Liver (tissue), 9 donors: ENCODE measurements around the gene EIF1AD. TPM values are rescaled to one million over a fixed set of nuclear protein-coding genes. Genes with fewer than 3 reads are reported as not detected.

Experiments used
- DNase-seq: peaks from one replicate; pipeline ENCODE4 v3.0.0-alpha.2; 2017; ENCODE audit warnings: low spot score
- H3K27ac ChIP-seq, 2 donors: one replicate each; pipeline ENCODE4 v1.7.0; 2013; ENCODE audit warnings: inconsistent platforms in 2 of 2, low read length in 2 of 2, control low read depth in 1 of 2, low read depth in 1 of 2, mild to moderate bottlenecking in 1 of 2
- H3K27me3 ChIP-seq, 4 donors: one replicate each; pipeline versions ENCODE4 v1.6.1 to v1.7.0; 2013; ENCODE audit warnings: low read length in 3 of 4, inconsistent platforms in 1 of 4, mild to moderate bottlenecking in 1 of 4, moderate library complexity in 1 of 4; ENCODE audit not compliant: control insufficient read depth in 4 of 4, insufficient read depth in 4 of 4
- H3K36me3 ChIP-seq, 4 donors: one replicate each; pipeline versions ENCODE4 v1.6.1 to v1.7.0; 2013; ENCODE audit warnings: low read length in 3 of 4, mild to moderate bottlenecking in 3 of 4, low read depth in 1 of 4, moderate library complexity in 1 of 4; ENCODE audit not compliant: control insufficient read depth in 4 of 4, insufficient read depth in 3 of 4
- H3K4me1 ChIP-seq, 4 donors: one replicate each; pipeline versions ENCODE4 v1.6.1 to v1.7.0; 2013; ENCODE audit warnings: low read length in 3 of 4, mild to moderate bottlenecking in 3 of 4, moderate library complexity in 1 of 4; ENCODE audit not compliant: control insufficient read depth in 4 of 4, insufficient read depth in 4 of 4
- H3K4me3 ChIP-seq, 3 donors: one replicate each; pipeline versions ENCODE4 v1.6.1 to v1.7.0; 2013; ENCODE audit warnings: low read length in 3 of 3, control low read depth in 1 of 3, low read depth in 1 of 3, mild to moderate bottlenecking in 1 of 3
- H3K9ac ChIP-seq, 2 donors: one replicate each; pipeline ENCODE4 v1.7.0; 2013; ENCODE audit warnings: low read length in 2 of 2, mild to moderate bottlenecking in 2 of 2, moderate library complexity in 2 of 2, control low read depth in 1 of 2, low read depth in 1 of 2
- H3K9me3 ChIP-seq, 4 donors: one replicate each; pipeline versions ENCODE4 v1.6.1 to v1.7.0; 2013; ENCODE audit warnings: low read length in 3 of 4; ENCODE audit not compliant: control insufficient read depth in 4 of 4
- EGR1 ChIP-seq, 2 donors: IDR thresholded peaks; 2 replicates each; pipeline ENCODE4 v1.6.1; 2016 to 2018; ENCODE audit warnings: antibody characterized with exemption in 2 of 2, low read depth in 2 of 2
- FOXA1 ChIP-seq: IDR thresholded peaks from 2 replicates; pipeline ENCODE4 v1.6.1; 2016; ENCODE audit warnings: antibody characterized with exemption
- FOXA2 ChIP-seq: IDR thresholded peaks from 2 replicates; pipeline ENCODE4 v1.6.1; 2016; ENCODE audit warnings: antibody characterized with exemption
- GABPA ChIP-seq, 2 donors: IDR thresholded peaks in 1 of 2; conservative IDR thresholded peaks in 1 of 2; 2 replicates each; pipeline ENCODE4 v1.6.1; 2016; ENCODE audit warnings: antibody characterized with exemption in 2 of 2, mild to moderate bottlenecking in 1 of 2, moderate library complexity in 1 of 2
- HNF4A ChIP-seq, 2 donors: conservative IDR thresholded peaks; 2 replicates each; pipeline ENCODE4 v1.6.1; 2016; ENCODE audit warnings: antibody characterized with exemption in 2 of 2, mild to moderate bottlenecking in 2 of 2
- HNF4G ChIP-seq: IDR thresholded peaks from 2 replicates; pipeline ENCODE4 v1.6.1; 2016; ENCODE audit warnings: antibody characterized with exemption
- NR2F2 ChIP-seq: IDR thresholded peaks from 2 replicates; pipeline ENCODE4 v1.6.1; 2016; ENCODE audit warnings: antibody characterized with exemption
- RAD21 ChIP-seq, 2 donors: IDR thresholded peaks; 2 replicates each; pipeline ENCODE4 v1.6.1; 2016; ENCODE audit warnings: antibody characterized with exemption in 2 of 2, mild to moderate bottlenecking in 2 of 2
- RXRA ChIP-seq, 2 donors: IDR thresholded peaks; 2 replicates each; pipeline ENCODE4 v1.6.1; 2017 to 2018; ENCODE audit warnings: antibody characterized with exemption in 2 of 2, mild to moderate bottlenecking in 1 of 2
- SP1 ChIP-seq: IDR thresholded peaks from 2 replicates; pipeline ENCODE4 v1.6.1; 2018; ENCODE audit warnings: antibody characterized with exemption, mild to moderate bottlenecking
- TAF1 ChIP-seq: conservative IDR thresholded peaks from 2 replicates; pipeline ENCODE4 v1.6.1; 2016; ENCODE audit warnings: antibody characterized with exemption, mild to moderate bottlenecking
- YY1 ChIP-seq: IDR thresholded peaks from 2 replicates; pipeline ENCODE4 v1.6.1; 2016; ENCODE audit warnings: antibody characterized with exemption, mild to moderate bottlenecking
- WGBS: extraction: QIAGEN DNeasy Blood & Tissue Kit; methylation state at CpG from one replicate; pipeline ENCODE4 v1.1.7; 2013; 5-methylcytosine and 5-hydroxymethylcytosine counted together
- polyA plus RNA-seq, 2 donors: library from polyadenylated mRNA; stranded (reverse) in 1 of 2; unstranded in 1 of 2; fragments of 200-250 nt in 1 of 2; fragments of >200 nt in 1 of 2; fragmentation: Nextera tagmentation in 1 of 2; extraction: Ambion mirVana in 1 of 2; gene quantifications; one replicate each; pipeline versions ENCODE4 v1.2.1 to v1.2.3, GENCODE V29; 2013 to 2015
- total RNA-seq, 2 donors: library from RNA; depleted of rRNA; stranded (reverse); fragments of >200 nt; gene quantifications; one replicate each; pipeline ENCODE4 v1.2.3, GENCODE V29; 2014
- TF ChIP-seq, protein P1 (sequence below): IDR thresholded peaks from 2 replicates; pipeline ENCODE4 v1.6.1; 2016; ENCODE audit warnings: antibody characterized with exemption
- TF ChIP-seq, protein P2 (sequence below): fragments of 150-350 bp; IDR thresholded peaks from 2 replicates; pipeline ENCODE4 v1.5.1; 2017; ENCODE audit warnings: improper control_type of control experiment, low read depth, low read length; ENCODE audit not compliant: missing input control
- TF ChIP-seq, protein P3 (sequence below): IDR thresholded peaks from 2 replicates; pipeline ENCODE4 v1.6.1; 2016; ENCODE audit warnings: antibody characterized with exemption, mild to moderate bottlenecking
- TF ChIP-seq, protein P4 (sequence below): IDR thresholded peaks from 2 replicates; pipeline ENCODE4 v1.6.1; 2016; ENCODE audit warnings: antibody characterized with exemption
- donor health status: healthy.
- donor health status: healthy.
- donor health status: healthy.
- donor health status: healthy.
- donor health status: healthy.

Gene EIF1AD
- total and polyA plus RNA-seq, 4 donors = 6.3 to 18.2 (median 14.2) TPM

DNA sequence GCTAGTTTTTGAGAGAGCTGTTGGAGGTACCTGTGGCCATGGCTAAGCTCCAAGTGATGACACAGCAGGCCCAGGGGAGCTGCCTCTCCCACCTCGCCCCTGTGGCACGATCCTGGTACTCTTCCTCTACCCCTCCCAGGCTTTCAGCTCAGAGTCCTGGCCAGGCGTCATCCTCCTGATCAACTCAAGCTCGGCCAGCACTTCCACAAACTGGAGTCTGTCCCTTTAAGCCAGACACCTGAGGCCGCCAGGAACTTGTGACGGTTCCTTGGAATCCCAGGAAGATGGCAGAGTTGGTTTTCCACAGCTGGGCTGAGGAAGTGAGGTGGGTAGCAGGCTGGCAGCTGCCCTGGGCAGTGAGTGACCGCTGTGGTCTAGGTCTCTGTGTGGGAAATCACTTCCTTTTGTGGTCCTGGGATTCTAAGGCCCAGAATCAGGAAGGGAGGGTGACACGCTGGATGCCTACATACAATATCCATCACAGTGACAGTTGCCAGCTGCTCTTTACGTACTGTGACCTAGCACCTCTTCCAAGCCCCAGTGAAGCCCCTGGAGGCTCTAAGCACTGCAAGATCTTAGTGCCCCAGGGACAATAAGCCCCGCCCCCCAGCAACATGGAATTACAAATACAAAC, 6.6 kb upstream of the EIF1AD start:
- no peaks in the 10 kb centered on the region for H3K9me3 ChIP-seq
- peaks cover 0 to 8% (median 5%) of the 10 kb centered on the region in 4 donors for H3K4me1 ChIP-seq
- WGBS = 77% methylated on average over 10 of the region's 10 CpGs
- no peak overlapping the region for H3K9ac ChIP-seq
- no peak overlapping the region for H3K27ac ChIP-seq
- TF ChIP-seq, protein P1, sequence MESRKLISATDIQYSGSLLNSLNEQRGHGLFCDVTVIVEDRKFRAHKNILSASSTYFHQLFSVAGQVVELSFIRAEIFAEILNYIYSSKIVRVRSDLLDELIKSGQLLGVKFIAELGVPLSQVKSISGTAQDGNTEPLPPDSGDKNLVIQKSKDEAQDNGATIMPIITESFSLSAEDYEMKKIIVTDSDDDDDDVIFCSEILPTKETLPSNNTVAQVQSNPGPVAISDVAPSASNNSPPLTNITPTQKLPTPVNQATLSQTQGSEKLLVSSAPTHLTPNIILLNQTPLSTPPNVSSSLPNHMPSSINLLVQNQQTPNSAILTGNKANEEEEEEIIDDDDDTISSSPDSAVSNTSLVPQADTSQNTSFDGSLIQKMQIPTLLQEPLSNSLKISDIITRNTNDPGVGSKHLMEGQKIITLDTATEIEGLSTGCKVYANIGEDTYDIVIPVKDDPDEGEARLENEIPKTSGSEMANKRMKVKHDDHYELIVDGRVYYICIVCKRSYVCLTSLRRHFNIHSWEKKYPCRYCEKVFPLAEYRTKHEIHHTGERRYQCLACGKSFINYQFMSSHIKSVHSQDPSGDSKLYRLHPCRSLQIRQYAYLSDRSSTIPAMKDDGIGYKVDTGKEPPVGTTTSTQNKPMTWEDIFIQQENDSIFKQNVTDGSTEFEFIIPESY = no peak
- TF ChIP-seq, protein P2, sequence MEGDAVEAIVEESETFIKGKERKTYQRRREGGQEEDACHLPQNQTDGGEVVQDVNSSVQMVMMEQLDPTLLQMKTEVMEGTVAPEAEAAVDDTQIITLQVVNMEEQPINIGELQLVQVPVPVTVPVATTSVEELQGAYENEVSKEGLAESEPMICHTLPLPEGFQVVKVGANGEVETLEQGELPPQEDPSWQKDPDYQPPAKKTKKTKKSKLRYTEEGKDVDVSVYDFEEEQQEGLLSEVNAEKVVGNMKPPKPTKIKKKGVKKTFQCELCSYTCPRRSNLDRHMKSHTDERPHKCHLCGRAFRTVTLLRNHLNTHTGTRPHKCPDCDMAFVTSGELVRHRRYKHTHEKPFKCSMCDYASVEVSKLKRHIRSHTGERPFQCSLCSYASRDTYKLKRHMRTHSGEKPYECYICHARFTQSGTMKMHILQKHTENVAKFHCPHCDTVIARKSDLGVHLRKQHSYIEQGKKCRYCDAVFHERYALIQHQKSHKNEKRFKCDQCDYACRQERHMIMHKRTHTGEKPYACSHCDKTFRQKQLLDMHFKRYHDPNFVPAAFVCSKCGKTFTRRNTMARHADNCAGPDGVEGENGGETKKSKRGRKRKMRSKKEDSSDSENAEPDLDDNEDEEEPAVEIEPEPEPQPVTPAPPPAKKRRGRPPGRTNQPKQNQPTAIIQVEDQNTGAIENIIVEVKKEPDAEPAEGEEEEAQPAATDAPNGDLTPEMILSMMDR = no peak
- TF ChIP-seq HNF4G (no peak), NR2F2 (no peak), RXRA (IDR thresholded peaks at IDR 0.05) (no peak), FOXA2 (no peak), SP1 (no peak), EGR1 (IDR thresholded peaks at IDR 0.05; ENCODE audit: low read depth in 2 of 2) (no peak), TAF1 (no peak), HNF4A (conservative IDR thresholded peaks at IDR 0.05) (no peak), GABPA (IDR thresholded peaks at IDR 0.05 in 1 of 2, conservative IDR thresholded peaks at IDR 0.05 in 1 of 2) (no peak), FOXA1 (no peak), YY1 (no peak), RAD21 (IDR thresholded peaks at IDR 0.05) (no peak)
- TF ChIP-seq, protein P3, sequence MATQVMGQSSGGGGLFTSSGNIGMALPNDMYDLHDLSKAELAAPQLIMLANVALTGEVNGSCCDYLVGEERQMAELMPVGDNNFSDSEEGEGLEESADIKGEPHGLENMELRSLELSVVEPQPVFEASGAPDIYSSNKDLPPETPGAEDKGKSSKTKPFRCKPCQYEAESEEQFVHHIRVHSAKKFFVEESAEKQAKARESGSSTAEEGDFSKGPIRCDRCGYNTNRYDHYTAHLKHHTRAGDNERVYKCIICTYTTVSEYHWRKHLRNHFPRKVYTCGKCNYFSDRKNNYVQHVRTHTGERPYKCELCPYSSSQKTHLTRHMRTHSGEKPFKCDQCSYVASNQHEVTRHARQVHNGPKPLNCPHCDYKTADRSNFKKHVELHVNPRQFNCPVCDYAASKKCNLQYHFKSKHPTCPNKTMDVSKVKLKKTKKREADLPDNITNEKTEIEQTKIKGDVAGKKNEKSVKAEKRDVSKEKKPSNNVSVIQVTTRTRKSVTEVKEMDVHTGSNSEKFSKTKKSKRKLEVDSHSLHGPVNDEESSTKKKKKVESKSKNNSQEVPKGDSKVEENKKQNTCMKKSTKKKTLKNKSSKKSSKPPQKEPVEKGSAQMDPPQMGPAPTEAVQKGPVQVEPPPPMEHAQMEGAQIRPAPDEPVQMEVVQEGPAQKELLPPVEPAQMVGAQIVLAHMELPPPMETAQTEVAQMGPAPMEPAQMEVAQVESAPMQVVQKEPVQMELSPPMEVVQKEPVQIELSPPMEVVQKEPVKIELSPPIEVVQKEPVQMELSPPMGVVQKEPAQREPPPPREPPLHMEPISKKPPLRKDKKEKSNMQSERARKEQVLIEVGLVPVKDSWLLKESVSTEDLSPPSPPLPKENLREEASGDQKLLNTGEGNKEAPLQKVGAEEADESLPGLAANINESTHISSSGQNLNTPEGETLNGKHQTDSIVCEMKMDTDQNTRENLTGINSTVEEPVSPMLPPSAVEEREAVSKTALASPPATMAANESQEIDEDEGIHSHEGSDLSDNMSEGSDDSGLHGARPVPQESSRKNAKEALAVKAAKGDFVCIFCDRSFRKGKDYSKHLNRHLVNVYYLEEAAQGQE = no peak
- TF ChIP-seq, protein P4, sequence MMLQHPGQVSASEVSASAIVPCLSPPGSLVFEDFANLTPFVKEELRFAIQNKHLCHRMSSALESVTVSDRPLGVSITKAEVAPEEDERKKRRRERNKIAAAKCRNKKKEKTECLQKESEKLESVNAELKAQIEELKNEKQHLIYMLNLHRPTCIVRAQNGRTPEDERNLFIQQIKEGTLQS = no peak
- no peak overlapping the region for H3K4me3 ChIP-seq
- no peak for DNase-seq
- H3K36me3 ChIP-seq = peaks cover 0 to 8% (median 3%) of the 10 kb centered on the region in 4 donors
- peaks cover 0 to 14% (median 0%) of the 10 kb centered on the region in 4 donors for H3K27me3 ChIP-seq
